H9 (cell line): ENCODE measurements around the gene ZKSCAN3. TPM values are rescaled to one million over a fixed set of nuclear protein-coding genes. Genes with fewer than 3 reads are reported as not detected.

Experiments
- DNase-seq: peaks from one replicate; pipeline ENCODE4 v3.0.0-alpha.2; 2017
- H2AFZ ChIP-seq: one replicate; pipeline ENCODE4 v1.6.1; 2013; ENCODE audit warnings: mild to moderate bottlenecking, low read length, control low read depth, moderate library complexity
- H2AK5ac ChIP-seq: 2 replicates; pipeline ENCODE4 v1.6.1; 2013; ENCODE audit warnings: low read length, control low read depth, mixed read lengths; ENCODE audit not compliant: insufficient read length
- H2BK120ac ChIP-seq: one replicate; pipeline ENCODE4 v1.6.1; 2013; ENCODE audit warnings: low read depth, mild to moderate bottlenecking, low read length, control low read depth, inconsistent platforms; ENCODE audit not compliant: poor library complexity, severe bottlenecking
- H2BK12ac ChIP-seq: 2 replicates; pipeline ENCODE4 v1.6.1; 2013; ENCODE audit warnings: low read length, control low read depth, mixed read lengths, low read depth; ENCODE audit not compliant: insufficient read length
- H2BK15ac ChIP-seq: 2 replicates; pipeline ENCODE4 v1.6.1; 2013; ENCODE audit warnings: low read depth, low read length, control low read depth
- H2BK20ac ChIP-seq: one replicate; pipeline ENCODE4 v1.6.1; 2013; ENCODE audit warnings: low read depth, mild to moderate bottlenecking, low read length, control low read depth, inconsistent platforms; ENCODE audit not compliant: poor library complexity, severe bottlenecking
- H2BK5ac ChIP-seq: 2 replicates; pipeline ENCODE4 v1.6.1; 2013; ENCODE audit warnings: low read length, control low read depth, mixed read lengths; ENCODE audit not compliant: insufficient read length
- H3K14ac ChIP-seq: 2 replicates; pipeline ENCODE4 v1.6.1; 2013; ENCODE audit warnings: low read length, control low read depth; ENCODE audit not compliant: insufficient read depth
- H3K18ac ChIP-seq: 2 replicates; pipeline ENCODE4 v1.6.1; 2013; ENCODE audit warnings: low read depth, mild to moderate bottlenecking, mixed read lengths, low read length, control low read depth; ENCODE audit not compliant: insufficient read length
- H3K23ac ChIP-seq: 2 replicates; pipeline ENCODE4 v1.6.1; 2013; ENCODE audit warnings: low read length, control low read depth, mixed read lengths, low read depth; ENCODE audit not compliant: insufficient read length
- H3K23me2 ChIP-seq: 2 replicates; pipeline ENCODE4 v1.6.1; 2013; ENCODE audit warnings: low read depth, mild to moderate bottlenecking, mixed read lengths, low read length, control low read depth; ENCODE audit not compliant: insufficient read length, poor library complexity, severe bottlenecking
- H3K27ac ChIP-seq: 2 replicates; pipeline ENCODE4 v1.5.1; 2013; ENCODE audit warnings: low read length, control low read depth, mixed read lengths, low read depth; ENCODE audit not compliant: insufficient read length
- H3K27me3 ChIP-seq: 2 replicates; pipeline ENCODE4 v1.6.1; 2013; ENCODE audit warnings: low read length, control low read depth, inconsistent platforms; ENCODE audit not compliant: insufficient read depth
- H3K4ac ChIP-seq: 2 replicates; pipeline ENCODE4 v1.6.1; 2013; ENCODE audit warnings: low read depth, mild to moderate bottlenecking, control low read depth, inconsistent platforms, low read length, moderate library complexity
- H3K4me1 ChIP-seq: 2 replicates; pipeline ENCODE4 v1.6.1; 2013; ENCODE audit warnings: low read length, control low read depth, inconsistent platforms; ENCODE audit not compliant: insufficient read depth
- H3K4me2 ChIP-seq: 2 replicates; pipeline ENCODE4 v1.6.1; 2013; ENCODE audit warnings: low read length, control low read depth, mixed read lengths; ENCODE audit not compliant: insufficient read length, insufficient read depth
- H3K56ac ChIP-seq: 2 replicates; pipeline ENCODE4 v1.6.1; 2013; ENCODE audit warnings: low read depth, mild to moderate bottlenecking, mixed read lengths, low read length, control low read depth; ENCODE audit not compliant: insufficient read length
- H3K79me1 ChIP-seq: 2 replicates; pipeline ENCODE4 v1.6.1; 2013; ENCODE audit warnings: low read depth, mild to moderate bottlenecking, moderate library complexity, low read length, control low read depth, inconsistent platforms; ENCODE audit not compliant: insufficient read depth, poor library complexity, severe bottlenecking
- H3K79me2 ChIP-seq: 2 replicates; pipeline ENCODE4 v1.6.1; 2013; ENCODE audit warnings: low read length, control low read depth, inconsistent platforms; ENCODE audit not compliant: insufficient read depth
- H3K9ac ChIP-seq: 2 replicates; pipeline ENCODE4 v1.6.1; 2013; ENCODE audit warnings: low read length, control low read depth, mixed read lengths; ENCODE audit not compliant: insufficient read length; ENCODE audit errors: extremely low read depth
- H3K9me3 ChIP-seq: one replicate; pipeline ENCODE4 v1.6.1; 2013; ENCODE audit warnings: low read depth, low read length, inconsistent platforms; ENCODE audit not compliant: control insufficient read depth
- H3T11ph ChIP-seq: one replicate; pipeline ENCODE4 v1.6.1; 2013; ENCODE audit warnings: mild to moderate bottlenecking, low read length, control low read depth, inconsistent platforms
- H4K20me1 ChIP-seq: one replicate; pipeline ENCODE4 v1.6.1; 2013; ENCODE audit not compliant: control insufficient read depth, insufficient read length, insufficient read depth
- H4K5ac ChIP-seq: 2 replicates; pipeline ENCODE4 v1.6.1; 2013; ENCODE audit warnings: low read depth, mild to moderate bottlenecking, mixed read lengths, low read length, control low read depth; ENCODE audit not compliant: insufficient read length
- H4K8ac ChIP-seq: replicated peaks from 2 replicates; pipeline ENCODE4 v1.6.1; 2013; ENCODE audit warnings: low read length, control low read depth, mixed read lengths, low read depth; ENCODE audit not compliant: insufficient read length
- H4K91ac ChIP-seq: 2 replicates; pipeline ENCODE4 v1.6.1; 2013; ENCODE audit warnings: low read depth, mild to moderate bottlenecking, moderate library complexity, mixed read lengths, low read length, control low read depth; ENCODE audit not compliant: insufficient read length
- H3K27ac Mint-ChIP-seq, 3 experiments: 2 replicates in 2 of 3; 3 replicates in 1 of 3; pipeline ENCODE4 v1.8.0; 2020 to 2021; ENCODE audit warnings: mixed read lengths in 3 of 3, mild to moderate bottlenecking in 1 of 3, moderate library complexity in 1 of 3
- H3K27me3 Mint-ChIP-seq: 2 replicates; pipeline ENCODE4 v1.8.0; 2021; ENCODE audit warnings: low read depth, mild to moderate bottlenecking, moderate library complexity, mixed read lengths
- H3K36me3 Mint-ChIP-seq, 3 experiments: 2 replicates in 2 of 3; 3 replicates in 1 of 3; pipeline ENCODE4 v1.8.0; 2020 to 2021; ENCODE audit warnings: low read depth in 3 of 3, mixed read lengths in 3 of 3; ENCODE audit not compliant: insufficient read depth in 1 of 3
- H3K4me1 Mint-ChIP-seq, 2 experiments: 2 replicates each; pipeline ENCODE4 v1.8.0; 2020; ENCODE audit warnings: mixed read lengths in 2 of 2
- H3K4me3 Mint-ChIP-seq, 2 experiments: 2 replicates in 1 of 2; 3 replicates in 1 of 2; pipeline ENCODE4 v1.8.0; 2020 to 2021; ENCODE audit warnings: mild to moderate bottlenecking in 2 of 2, mixed read lengths in 2 of 2, moderate library complexity in 1 of 2
- H3K9me3 Mint-ChIP-seq, 2 experiments: 2 replicates in 1 of 2; 3 replicates in 1 of 2; pipeline ENCODE4 v1.8.0; 2020; ENCODE audit warnings: mild to moderate bottlenecking in 2 of 2, mixed read lengths in 2 of 2, moderate library complexity in 1 of 2
- WGBS: extraction: QIAGEN DNeasy Blood & Tissue Kit; methylation state at CpG from one replicate; pipeline ENCODE4 v1.1.7; 2013; ENCODE audit warnings: missing lambda C conversion rate, low lambda C conversion rate, mixed read lengths; ENCODE audit not compliant: insufficient read length; ENCODE audit errors: extremely low coverage; 5-methylcytosine and 5-hydroxymethylcytosine counted together
- total RNA-seq: library from RNA; stranded (reverse); gene quantifications from 2 replicates; pipeline ENCODE4 v1.2.1, GENCODE V29; 2021
- TF ChIP-seq, protein P1 (sequence below): fragments of 200-600 bp; sonication (generic); conservative IDR thresholded peaks from 3 replicates; pipeline ENCODE4 v1.8.0; 2021; ENCODE audit warnings: antibody characterized with exemption, mild to moderate bottlenecking

ZKSCAN3 gene
- total RNA-seq, 1 experiment from 2014 or later, result 8.7 TPM

DNA sequence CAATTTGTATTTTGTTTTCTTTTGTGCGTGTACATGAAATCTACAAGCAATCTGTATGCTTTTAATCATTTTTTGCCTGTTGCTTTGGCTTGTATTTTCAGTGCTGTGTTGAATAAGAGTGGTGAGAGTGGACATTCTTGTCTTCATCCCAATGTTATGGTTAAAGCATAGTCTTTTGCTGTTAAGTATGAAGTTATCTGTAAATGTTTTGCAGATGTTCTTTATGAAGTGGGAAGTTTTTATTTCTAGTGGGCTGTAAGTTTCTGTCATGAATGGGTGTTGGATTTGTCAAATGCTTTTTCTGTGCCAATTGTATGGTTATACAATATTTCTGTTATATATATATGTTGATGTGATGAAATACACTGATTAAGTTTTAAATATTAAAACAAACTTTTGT, 24.2 kb downstream of the ZKSCAN3 start:
- Histone ChIP-seq H3K9ac (no peak overlapping the region), H3T11ph (no peak overlapping the region), H3K4me2 (no peak overlapping the region), H3K27ac (no peak overlapping the region), H3K4ac (no peak overlapping the region), H3K23ac (no peak overlapping the region), H2AFZ (no peak overlapping the region), H4K8ac (no peak overlapping the region), H3K23me2 (no peaks in the 10 kb centered on the region), H3K14ac (no peak overlapping the region), H2BK120ac (no peak overlapping the region), H2BK20ac (no peak overlapping the region), H4K20me1 (no peaks in the 10 kb centered on the region), H2BK15ac (no peak overlapping the region), H3K9me3 (no peaks in the 10 kb centered on the region), H4K91ac (no peak overlapping the region), H2BK12ac (no peak overlapping the region), H3K56ac (no peak overlapping the region), H3K27me3 (no peaks in the 10 kb centered on the region), H3K79me2 (no peaks in the 10 kb centered on the region), H3K4me1 (no peaks in the 10 kb centered on the region), H3K79me1 (no peaks in the 10 kb centered on the region), H4K5ac (no peak overlapping the region), H3K18ac (no peak overlapping the region), H2BK5ac (no peak overlapping the region), H2AK5ac (no peak overlapping the region)
- TF ChIP-seq, protein P1, sequence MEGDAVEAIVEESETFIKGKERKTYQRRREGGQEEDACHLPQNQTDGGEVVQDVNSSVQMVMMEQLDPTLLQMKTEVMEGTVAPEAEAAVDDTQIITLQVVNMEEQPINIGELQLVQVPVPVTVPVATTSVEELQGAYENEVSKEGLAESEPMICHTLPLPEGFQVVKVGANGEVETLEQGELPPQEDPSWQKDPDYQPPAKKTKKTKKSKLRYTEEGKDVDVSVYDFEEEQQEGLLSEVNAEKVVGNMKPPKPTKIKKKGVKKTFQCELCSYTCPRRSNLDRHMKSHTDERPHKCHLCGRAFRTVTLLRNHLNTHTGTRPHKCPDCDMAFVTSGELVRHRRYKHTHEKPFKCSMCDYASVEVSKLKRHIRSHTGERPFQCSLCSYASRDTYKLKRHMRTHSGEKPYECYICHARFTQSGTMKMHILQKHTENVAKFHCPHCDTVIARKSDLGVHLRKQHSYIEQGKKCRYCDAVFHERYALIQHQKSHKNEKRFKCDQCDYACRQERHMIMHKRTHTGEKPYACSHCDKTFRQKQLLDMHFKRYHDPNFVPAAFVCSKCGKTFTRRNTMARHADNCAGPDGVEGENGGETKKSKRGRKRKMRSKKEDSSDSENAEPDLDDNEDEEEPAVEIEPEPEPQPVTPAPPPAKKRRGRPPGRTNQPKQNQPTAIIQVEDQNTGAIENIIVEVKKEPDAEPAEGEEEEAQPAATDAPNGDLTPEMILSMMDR, result no peak
- no peak for DNase-seq
- H3K27ac Mint-ChIP-seq, result no peak overlapping the region
- peaks cover 5 to 12% (median 6%) of the 10 kb centered on the region in 3 experiments; a peak in 6 of 7 replicates for H3K36me3 Mint-ChIP-seq
- no peaks in the 10 kb centered on the region for H3K27me3 Mint-ChIP-seq
- WGBS, result no CpG with 5 or more reads among the region's 1 CpG
- no peak overlapping the region for H3K4me3 Mint-ChIP-seq
- no peaks in the 10 kb centered on the region for H3K9me3 Mint-ChIP-seq
- peaks cover 0 to 4% of the 10 kb centered on the region in 2 experiments; a peak in 2 of 4 replicates for H3K4me1 Mint-ChIP-seq
